ENCODE results near the gene HPCAL1.

Gene HPCAL1

DNA sequence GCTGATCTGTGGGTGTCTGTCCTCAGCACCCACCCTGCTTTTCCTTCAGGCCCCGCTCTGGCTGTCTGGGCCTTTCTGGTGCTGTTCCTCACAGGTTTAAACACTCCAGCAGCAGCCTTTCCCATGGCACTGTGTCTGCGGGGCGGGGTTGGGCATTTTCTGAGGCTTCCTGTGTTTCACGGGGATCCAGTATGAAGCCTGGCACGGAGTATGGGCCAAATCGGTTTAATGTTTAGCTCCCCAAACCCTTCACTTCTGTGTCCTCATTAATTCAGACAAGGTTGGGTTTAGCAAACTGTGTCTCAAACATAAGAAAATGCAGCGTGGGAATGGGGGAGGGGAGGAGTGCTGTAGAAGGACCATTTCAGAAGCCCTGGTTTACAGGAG, 44.9 kb downstream of the HPCAL1 start:
- TF ChIP-seq, protein P1, sequence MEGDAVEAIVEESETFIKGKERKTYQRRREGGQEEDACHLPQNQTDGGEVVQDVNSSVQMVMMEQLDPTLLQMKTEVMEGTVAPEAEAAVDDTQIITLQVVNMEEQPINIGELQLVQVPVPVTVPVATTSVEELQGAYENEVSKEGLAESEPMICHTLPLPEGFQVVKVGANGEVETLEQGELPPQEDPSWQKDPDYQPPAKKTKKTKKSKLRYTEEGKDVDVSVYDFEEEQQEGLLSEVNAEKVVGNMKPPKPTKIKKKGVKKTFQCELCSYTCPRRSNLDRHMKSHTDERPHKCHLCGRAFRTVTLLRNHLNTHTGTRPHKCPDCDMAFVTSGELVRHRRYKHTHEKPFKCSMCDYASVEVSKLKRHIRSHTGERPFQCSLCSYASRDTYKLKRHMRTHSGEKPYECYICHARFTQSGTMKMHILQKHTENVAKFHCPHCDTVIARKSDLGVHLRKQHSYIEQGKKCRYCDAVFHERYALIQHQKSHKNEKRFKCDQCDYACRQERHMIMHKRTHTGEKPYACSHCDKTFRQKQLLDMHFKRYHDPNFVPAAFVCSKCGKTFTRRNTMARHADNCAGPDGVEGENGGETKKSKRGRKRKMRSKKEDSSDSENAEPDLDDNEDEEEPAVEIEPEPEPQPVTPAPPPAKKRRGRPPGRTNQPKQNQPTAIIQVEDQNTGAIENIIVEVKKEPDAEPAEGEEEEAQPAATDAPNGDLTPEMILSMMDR (conservative IDR thresholded peaks at IDR 0.05), result no peak
- peak overlapping the region; percentile 76 for H3K27ac ChIP-seq

DNA sequence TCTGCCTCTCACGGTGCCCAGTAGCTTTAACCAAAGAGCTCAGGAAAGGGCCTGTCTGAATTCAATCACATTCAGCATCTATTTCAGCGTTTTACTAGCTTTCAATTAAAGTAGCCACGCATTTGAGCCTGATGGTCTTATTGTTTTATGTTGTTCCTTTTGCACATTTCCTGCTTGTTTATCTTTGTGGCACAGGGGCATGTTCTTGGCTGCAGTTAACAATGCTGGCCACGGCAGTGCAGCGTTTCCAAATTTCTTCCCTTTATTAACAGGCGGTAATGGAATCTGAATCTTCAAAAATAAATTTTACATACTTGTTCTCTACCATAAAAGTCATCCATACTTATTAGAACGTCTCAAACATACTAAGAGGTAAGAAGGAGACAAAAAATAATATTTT, 46.2 kb downstream of the HPCAL1 start:
- H3K27ac ChIP-seq, result peak overlapping the region; percentile 76
- TF ChIP-seq, protein P1 (conservative IDR thresholded peaks at IDR 0.05), result no peak

DNA sequence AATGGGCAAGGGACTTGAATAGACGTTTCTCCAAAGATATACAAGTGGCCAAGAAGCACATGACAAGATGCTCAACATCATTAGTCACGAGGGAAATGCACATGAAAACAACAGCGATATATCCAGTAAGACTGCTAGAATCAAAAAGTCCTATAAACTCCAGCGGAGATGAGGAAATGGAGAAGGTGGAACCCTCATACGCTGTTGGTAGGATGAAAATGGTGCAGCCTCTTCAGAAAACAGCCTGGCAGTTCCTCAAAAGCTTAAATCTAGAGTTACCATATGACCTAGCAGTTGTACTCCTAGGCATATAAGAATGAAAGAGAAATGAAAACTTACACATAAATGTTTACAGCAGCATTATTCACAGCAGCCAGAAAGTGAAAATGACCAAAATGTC, 48.1 kb downstream of the HPCAL1 start:
- TF ChIP-seq, protein P1 (conservative IDR thresholded peaks at IDR 0.05), result no peak
- H3K27ac ChIP-seq, result no peak overlapping the region

DNA sequence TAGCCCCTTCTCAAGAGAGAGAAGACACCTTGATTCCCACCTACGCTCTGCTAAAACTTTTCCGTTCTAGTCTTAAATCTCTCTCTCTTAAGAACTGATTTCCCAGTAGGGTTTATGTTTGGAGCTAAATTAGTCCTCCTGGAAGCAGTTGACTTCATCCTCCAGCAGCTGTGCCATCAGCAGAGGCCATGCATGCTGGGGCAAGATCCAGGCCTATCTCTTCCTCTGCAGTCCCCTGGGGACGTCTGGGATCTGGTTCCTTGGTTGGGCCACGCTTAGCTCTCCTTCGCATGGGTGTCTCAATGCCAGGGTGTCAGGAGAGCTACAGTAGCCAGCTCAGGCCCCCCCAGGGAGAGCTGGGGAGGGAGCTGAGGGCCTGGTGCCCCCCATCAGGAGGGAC, 49.7 kb downstream of the HPCAL1 start:
- TF ChIP-seq, protein P1 (conservative IDR thresholded peaks at IDR 0.05), result no peak

DNA sequence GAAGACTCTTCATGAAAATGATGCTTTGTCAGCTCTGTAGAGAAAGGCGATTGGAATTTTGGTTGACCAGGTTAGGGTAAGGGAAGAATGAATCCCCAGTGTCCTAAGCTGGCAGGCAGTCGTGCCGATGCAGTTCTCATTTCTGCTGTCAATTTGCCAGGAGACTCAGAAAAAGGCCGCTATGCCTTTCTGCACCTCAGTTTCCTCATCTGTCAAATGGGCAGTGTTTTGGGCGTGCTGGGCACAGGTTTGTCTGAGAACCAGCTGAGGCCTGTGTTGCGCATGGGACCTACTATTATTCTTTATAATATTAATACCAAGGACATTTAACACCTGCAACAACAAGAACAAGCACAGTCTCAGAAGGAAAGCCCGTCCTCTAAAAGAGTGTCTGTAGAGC, 50.3 kb downstream of the HPCAL1 start:
- H3K27ac ChIP-seq, result no peak overlapping the region
- TF ChIP-seq, protein P1 (conservative IDR thresholded peaks at IDR 0.05), result no peak

More for the DNA sequence above, 49.7 kb downstream of the HPCAL1 start:
- H3K27ac ChIP-seq, result no peak overlapping the region

DNA sequence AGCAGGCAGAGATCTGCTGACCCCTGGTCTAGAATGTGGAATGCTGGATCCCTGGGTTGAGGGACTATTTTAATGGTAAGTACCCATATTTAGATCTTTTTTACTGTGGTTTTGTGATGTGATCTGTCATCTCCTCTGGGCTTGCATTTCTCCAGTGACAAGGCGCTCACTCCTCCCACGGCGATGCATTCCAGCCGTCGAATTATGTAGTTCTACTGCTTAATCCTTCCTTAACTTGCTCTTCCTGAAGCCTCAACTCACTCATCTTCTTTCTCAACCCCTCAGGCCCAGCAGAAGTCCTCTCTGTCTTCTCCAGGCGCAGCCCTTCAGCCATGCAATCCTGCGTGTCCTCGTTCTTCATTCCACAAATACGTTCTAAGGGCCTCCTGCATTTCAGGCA, 51.2 kb downstream of the HPCAL1 start:
- H3K27ac ChIP-seq, result no peak overlapping the region
- TF ChIP-seq, protein P1 (conservative IDR thresholded peaks at IDR 0.05), result no peak

DNA sequence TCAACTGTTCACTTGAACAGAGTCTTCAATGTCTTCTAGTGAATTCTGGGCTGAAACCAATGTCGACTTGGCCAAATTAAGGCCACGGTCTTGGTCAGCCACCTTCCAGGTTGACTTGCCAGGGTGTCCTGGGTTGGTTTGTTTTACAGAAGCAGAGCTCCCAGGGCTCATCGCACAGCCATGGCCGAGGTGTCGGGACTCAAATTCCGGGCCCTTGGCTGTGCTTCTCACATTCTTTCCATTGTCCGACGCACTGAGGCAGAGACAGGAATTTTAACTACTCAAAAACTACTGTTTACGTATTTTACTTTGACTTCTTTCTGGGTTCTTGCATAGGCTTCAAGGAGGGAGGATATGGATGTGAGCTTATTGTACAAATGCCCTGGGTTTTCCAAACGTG, 51.7 kb downstream of the HPCAL1 start:
- TF ChIP-seq, protein P1 (conservative IDR thresholded peaks at IDR 0.05), result no peak

More for the DNA sequence above, 51.7 kb downstream of the HPCAL1 start:
- no peak overlapping the region for H3K27ac ChIP-seq

All from VCaP (cell line).